Kidney epithelial cell (primary cell): ENCODE results near the gene PTPRZ1. TPM values are rescaled to one million over a fixed set of nuclear protein-coding genes. Genes with fewer than 3 reads are reported as not detected.

Experiments used
- DNase-seq: peaks from one replicate; pipeline ENCODE4 v3.0.0-alpha.2; 2010; ENCODE audit warnings: low read depth
- H3K27me3 ChIP-seq: 2 replicates; pipeline ENCODE4 v1.6.0; 2011; ENCODE audit warnings: low read length; ENCODE audit not compliant: control insufficient read depth, insufficient read depth
- H3K36me3 ChIP-seq: 2 replicates; pipeline ENCODE4 v1.5.1; 2011; ENCODE audit warnings: low read length; ENCODE audit not compliant: control insufficient read depth, insufficient read depth
- H3K4me3 ChIP-seq: 2 replicates; pipeline ENCODE4 v1.5.1; 2011; ENCODE audit warnings: low read depth, mild to moderate bottlenecking, control low read depth, low read length
- total RNA-seq: library from RNA; depleted of rRNA; stranded (reverse); fragments of >200 nt; gene quantifications from 2 replicates; pipeline ENCODE4 v1.2.3, GENCODE V29; 2015
- TF ChIP-seq, protein P1 (sequence below): IDR thresholded peaks from 2 replicates; pipeline ENCODE4 v1.5.1; 2011; ENCODE audit warnings: mild to moderate bottlenecking, moderate library complexity, low read length, control low read depth, inconsistent platforms; ENCODE audit not compliant: insufficient read depth, poor library complexity, severe bottlenecking

The PTPRZ1 gene
- total RNA-seq, 1 donor from 2014 or later = 0.04 TPM

DNA sequence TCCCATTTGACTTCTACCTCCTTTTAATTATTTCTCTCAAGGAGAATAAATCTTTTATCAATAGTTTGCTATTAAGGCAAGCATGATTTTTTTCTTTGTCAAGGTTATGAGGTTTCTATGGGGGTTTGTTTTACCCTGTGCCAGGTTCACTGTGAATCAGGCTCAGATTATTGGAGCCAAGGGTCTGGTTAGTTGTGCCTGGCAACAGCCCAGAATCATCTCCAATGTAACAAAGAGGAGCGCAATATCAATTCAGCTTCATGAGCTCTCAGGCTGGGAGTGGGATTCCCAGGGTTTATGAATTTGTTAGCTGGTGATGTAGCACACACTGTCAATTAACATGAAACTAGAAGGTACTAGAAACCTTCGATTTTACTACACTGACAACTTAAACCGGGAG, 197.9 kb downstream of the PTPRZ1 start:
- TF ChIP-seq, protein P1, sequence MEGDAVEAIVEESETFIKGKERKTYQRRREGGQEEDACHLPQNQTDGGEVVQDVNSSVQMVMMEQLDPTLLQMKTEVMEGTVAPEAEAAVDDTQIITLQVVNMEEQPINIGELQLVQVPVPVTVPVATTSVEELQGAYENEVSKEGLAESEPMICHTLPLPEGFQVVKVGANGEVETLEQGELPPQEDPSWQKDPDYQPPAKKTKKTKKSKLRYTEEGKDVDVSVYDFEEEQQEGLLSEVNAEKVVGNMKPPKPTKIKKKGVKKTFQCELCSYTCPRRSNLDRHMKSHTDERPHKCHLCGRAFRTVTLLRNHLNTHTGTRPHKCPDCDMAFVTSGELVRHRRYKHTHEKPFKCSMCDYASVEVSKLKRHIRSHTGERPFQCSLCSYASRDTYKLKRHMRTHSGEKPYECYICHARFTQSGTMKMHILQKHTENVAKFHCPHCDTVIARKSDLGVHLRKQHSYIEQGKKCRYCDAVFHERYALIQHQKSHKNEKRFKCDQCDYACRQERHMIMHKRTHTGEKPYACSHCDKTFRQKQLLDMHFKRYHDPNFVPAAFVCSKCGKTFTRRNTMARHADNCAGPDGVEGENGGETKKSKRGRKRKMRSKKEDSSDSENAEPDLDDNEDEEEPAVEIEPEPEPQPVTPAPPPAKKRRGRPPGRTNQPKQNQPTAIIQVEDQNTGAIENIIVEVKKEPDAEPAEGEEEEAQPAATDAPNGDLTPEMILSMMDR = no peak

DNA sequence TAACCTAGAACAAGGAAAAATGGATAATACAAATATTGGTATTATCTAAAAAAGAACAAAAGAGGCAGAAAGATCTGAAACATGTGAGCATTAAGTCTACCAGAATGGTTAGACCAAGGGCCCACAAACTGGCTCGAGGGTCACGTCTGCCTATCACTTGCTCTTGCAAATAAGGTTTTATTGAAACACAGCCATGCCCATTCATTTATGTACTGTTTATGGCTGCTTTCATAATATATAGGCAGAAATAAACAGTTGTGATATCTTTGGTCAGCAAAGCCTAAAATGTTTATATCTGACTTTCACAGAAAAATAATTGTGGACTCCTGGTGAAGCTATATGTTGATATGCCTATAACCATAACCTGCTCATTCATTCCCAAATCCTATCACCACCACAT, 199.3 kb downstream of the PTPRZ1 start:
- H3K36me3 ChIP-seq = no peaks in the 10 kb centered on the region
- TF ChIP-seq, protein P1 = no peak
- H3K4me3 ChIP-seq = no peak overlapping the region
- no peaks in the 10 kb centered on the region for H3K27me3 ChIP-seq
- no peak for DNase-seq

More for the DNA sequence above, 197.9 kb downstream of the PTPRZ1 start:
- no peak for DNase-seq
- Histone ChIP-seq H3K36me3 (no peaks in the 10 kb centered on the region), H3K27me3 (no peaks in the 10 kb centered on the region), H3K4me3 (no peak overlapping the region)

DNA sequence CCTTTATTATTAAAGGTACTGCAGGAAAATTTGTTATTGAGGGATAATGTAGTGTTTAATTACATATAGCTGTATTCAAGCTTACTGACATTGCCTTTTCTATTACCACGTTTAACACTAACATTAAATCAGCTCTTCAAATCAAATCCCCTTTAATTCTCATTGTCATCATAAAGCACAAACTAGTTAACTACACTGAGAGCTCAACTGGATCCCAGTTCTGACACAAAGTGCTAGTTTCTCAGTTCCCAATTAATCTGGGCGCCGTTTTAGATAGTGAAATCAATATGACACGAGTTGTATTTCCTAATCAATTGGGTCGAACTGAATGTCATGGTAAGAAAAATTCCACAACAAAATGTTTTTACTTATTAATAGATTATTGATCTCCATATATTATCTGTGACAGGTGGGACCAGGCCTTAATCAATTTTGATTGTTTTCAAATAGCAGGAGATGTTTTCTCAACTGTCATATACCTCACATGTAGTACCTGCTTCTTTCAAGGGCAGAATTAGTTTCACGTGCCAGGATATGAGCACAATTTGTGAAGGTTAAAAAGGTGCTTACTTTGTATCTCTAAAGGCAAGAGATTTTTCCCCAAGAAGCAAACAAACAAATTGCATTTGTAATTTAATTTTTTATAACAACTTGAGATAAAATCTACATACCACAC, 200.1 kb downstream of the PTPRZ1 start:
- Histone ChIP-seq H3K4me3 (no peak overlapping the region), H3K36me3 (no peaks in the 10 kb centered on the region), H3K27me3 (no peaks in the 10 kb centered on the region)
- no peak for DNase-seq
- TF ChIP-seq, protein P1 = no peak

DNA sequence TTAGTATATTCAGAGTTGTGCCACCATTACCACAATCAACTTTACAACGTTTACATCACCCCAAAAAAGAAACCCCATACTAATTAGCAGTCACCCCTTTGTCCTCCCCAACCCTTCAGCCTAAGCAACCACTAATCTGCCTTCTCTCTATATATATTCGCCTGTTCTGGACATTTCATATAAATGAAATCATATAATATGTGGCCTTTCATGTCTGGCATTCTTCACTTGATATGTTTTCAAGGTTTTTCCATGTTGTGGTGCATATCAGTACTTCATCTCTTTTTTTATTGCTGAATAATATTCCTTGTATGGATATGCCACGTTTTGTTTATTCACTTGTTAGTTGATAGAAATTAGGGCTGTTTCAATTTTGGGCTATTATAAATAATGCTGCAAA, 200.7 kb downstream of the PTPRZ1 start:
- no peak overlapping the region for H3K4me3 ChIP-seq
- no peaks in the 10 kb centered on the region for H3K27me3 ChIP-seq
- TF ChIP-seq, protein P1 = no peak
- no peaks in the 10 kb centered on the region for H3K36me3 ChIP-seq
- no peak for DNase-seq

DNA sequence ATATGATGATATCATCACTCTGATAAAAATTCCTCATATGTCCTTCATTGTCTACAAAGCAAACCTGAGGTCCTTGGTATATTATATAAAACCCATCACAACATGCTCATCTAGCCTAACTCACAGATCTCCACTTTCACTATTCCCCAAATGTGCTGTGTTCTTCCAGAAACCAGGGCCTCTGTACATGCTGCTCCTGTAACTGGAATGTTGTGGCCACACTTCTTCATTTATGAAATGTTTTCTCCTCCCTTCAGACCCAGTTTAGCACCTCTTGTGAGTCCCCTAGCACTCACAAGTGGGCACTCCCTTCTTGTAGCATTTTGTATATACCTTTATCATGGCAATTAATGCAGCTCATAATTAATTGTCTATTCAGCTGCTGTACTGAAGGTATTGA, 209.2 kb downstream of the PTPRZ1 start:
- DNase-seq = no peak
- no peak overlapping the region for H3K4me3 ChIP-seq
- no peaks in the 10 kb centered on the region for H3K36me3 ChIP-seq
- TF ChIP-seq, protein P1 = no peak
- H3K27me3 ChIP-seq = no peaks in the 10 kb centered on the region

DNA sequence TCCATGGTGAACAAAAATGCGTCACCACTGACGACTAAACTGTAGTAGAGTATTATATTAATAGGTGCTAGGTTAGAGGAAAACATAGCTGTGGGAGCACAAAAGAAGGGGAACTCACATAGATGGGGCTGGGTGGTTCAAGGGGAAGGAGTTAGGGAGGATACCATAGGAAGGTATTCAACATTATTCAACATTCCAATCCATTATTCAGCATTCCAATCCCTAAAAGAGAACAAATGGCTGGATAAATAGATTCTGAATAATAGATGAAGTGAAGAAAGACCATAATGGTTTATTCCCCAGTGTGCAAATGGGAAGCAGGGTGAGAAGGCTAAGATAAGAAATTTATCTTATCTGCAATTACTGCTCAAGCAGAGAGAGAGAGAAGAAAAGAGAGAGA, 209.7 kb downstream of the PTPRZ1 start:
- no peak overlapping the region for H3K4me3 ChIP-seq
- DNase-seq = no peak
- H3K36me3 ChIP-seq = no peaks in the 10 kb centered on the region
- H3K27me3 ChIP-seq = no peaks in the 10 kb centered on the region
- TF ChIP-seq, protein P1 = no peak
